Small intestine (tissue), 7 donors: ENCODE results near the gene RFLNA. TPM values are rescaled to one million over a fixed set of nuclear protein-coding genes. Genes with fewer than 3 reads are reported as not detected.

Source experiments
- DNase-seq, 2 donors: peaks; one replicate each; pipeline versions ENCODE4 v3.0.0 to v3.0.0-alpha.2; 2013
- FAIRE-seq: peaks from 2 replicates; lab custom pipeline; 2012; peaks lifted over from hg19 to GRCh38; lab: Jason Lieb, UNC
- H3K27ac ChIP-seq, 3 donors: one replicate each; pipeline ENCODE4 v1.5.1; 2013; ENCODE audit warnings: low read length in 2 of 3, mild to moderate bottlenecking in 2 of 3, control low read depth in 1 of 3, inconsistent platforms in 1 of 3, low read depth in 1 of 3, moderate library complexity in 1 of 3
- H3K27me3 ChIP-seq, 3 donors: one replicate each; pipeline ENCODE4 v1.6.1; 2013; ENCODE audit warnings: low read length in 3 of 3, inconsistent platforms in 1 of 3; ENCODE audit not compliant: control insufficient read depth in 3 of 3, insufficient read depth in 3 of 3
- H3K36me3 ChIP-seq, 3 donors: one replicate each; pipeline ENCODE4 v1.6.1; 2013; ENCODE audit warnings: low read length in 3 of 3, inconsistent platforms in 1 of 3, low read depth in 1 of 3, mild to moderate bottlenecking in 1 of 3, moderate library complexity in 1 of 3; ENCODE audit not compliant: control insufficient read depth in 3 of 3, insufficient read depth in 2 of 3
- H3K4me1 ChIP-seq, 3 donors: one replicate each; pipeline ENCODE4 v1.6.1; 2013; ENCODE audit warnings: low read length in 2 of 3, inconsistent platforms in 1 of 3, low read depth in 1 of 3, mild to moderate bottlenecking in 1 of 3, moderate library complexity in 1 of 3; ENCODE audit not compliant: control insufficient read depth in 3 of 3, insufficient read depth in 2 of 3
- H3K4me3 ChIP-seq, 3 donors: one replicate each; pipeline ENCODE4 v1.5.1; 2013; ENCODE audit warnings: low read length in 3 of 3, control low read depth in 1 of 3, inconsistent platforms in 1 of 3, low read depth in 1 of 3, mild to moderate bottlenecking in 1 of 3, moderate library complexity in 1 of 3
- H3K9me3 ChIP-seq, 2 donors: one replicate each; pipeline ENCODE4 v1.6.1; 2013; ENCODE audit warnings: low read depth in 1 of 2, low read length in 1 of 2; ENCODE audit not compliant: control insufficient read depth in 2 of 2, insufficient read depth in 1 of 2
- WGBS, 3 donors: extraction: QIAGEN DNeasy Blood & Tissue Kit; methylation state at CpG; one replicate each; pipeline ENCODE4 v1.1.7; 2013; 5-methylcytosine and 5-hydroxymethylcytosine counted together
- polyA plus RNA-seq, 4 donors: library from polyadenylated mRNA; stranded (reverse) in 3 of 4; unstranded in 1 of 4; fragments of 200-250 nt in 3 of 4; fragments of 120-200 nt in 1 of 4; gene quantifications; one replicate each; pipeline versions ENCODE4 v1.2.1 to v1.2.3, GENCODE V29; 2013
- donor health status: healthy with polysubstance abuse.
- donor health status: control.
- donor health status: control.
- donor health status: Bipolar disorder and iron deficiency.
- donor health status: healthy.

Gene RFLNA
- polyA plus RNA-seq, 4 donors: 15.9 to 92.7 (median 28.3) TPM

- no peak for FAIRE-seq
- Histone ChIP-seq H3K4me3 (no peak overlapping the region), H3K9me3 (no peaks in the 10 kb centered on the region), H3K27ac (no peak overlapping the region), H3K27me3 (no peaks in the 10 kb centered on the region), H3K36me3 (peaks cover 26 to 93% (median 28%) of the 10 kb centered on the region in 3 donors), H3K4me1 (no peaks in the 10 kb centered on the region)
- WGBS, 3 donors: 86 to 88% (median 88%) methylated on average over 9 of the region's 9 CpGs
- DNase-seq: no peak
Observed at GRCh38 chr12:124344022-124344421, 49.1 kb downstream of the RFLNA start.

DNA sequence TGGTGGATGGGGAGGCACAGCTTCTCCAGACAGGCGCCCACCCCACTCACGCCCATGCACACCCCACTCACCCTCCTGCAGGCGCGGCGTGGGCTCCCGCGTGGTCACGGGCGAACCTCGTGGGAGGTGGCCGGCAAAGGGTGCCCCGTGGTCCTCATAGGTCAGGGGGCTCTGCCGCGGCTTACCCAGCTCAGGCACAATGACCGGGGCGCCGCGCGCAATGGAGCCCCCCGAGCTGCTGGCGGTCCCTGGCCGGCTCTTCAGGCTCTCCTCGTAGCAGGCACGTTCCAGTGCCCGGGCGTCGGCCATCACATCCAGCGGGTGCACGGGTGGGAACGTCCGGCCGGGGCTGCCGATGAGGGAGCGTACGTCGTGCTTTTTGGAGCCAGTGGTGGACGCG is 49.6 kb downstream of the RFLNA start:
- no peak overlapping the region for H3K4me3 ChIP-seq
- 94 to 96% (median 96%) methylated on average over 37 to 38 of the region's 38 CpGs for WGBS, 3 donors
- H3K27me3 ChIP-seq: no peaks in the 10 kb centered on the region
- H3K9me3 ChIP-seq: no peaks in the 10 kb centered on the region
- H3K27ac ChIP-seq: no peak overlapping the region
- no peak for FAIRE-seq
- peaks cover 26 to 96% (median 28%) of the 10 kb centered on the region in 3 donors for H3K36me3 ChIP-seq
- no peaks in the 10 kb centered on the region for H3K4me1 ChIP-seq
- no peak for DNase-seq

DNA sequence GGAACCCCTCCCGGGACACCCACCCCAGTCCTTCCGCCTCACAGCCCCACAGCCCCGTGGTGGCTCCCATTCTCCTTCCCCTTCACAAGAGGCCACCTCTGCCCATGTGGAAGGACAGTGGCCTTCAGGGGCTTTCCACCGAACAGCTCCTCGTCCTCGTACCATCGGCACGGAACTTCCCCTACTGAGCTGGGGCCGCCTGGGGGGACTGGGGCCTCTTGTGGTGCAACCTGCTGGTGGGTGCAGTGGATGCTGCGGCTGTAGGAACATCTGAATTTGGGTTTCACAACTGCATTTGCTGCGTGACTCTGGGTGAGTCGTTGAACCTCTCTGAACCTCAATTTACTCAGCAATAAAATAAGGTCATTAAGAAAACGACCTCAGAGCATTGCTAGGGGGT is 50.9 kb downstream of the RFLNA start:
- Histone ChIP-seq H3K27me3 (no peaks in the 10 kb centered on the region), H3K27ac (no peak overlapping the region), H3K36me3 (peaks cover 26 to 97% (median 29%) of the 10 kb centered on the region in 3 donors), H3K4me1 (no peaks in the 10 kb centered on the region), H3K4me3 (no peak overlapping the region), H3K9me3 (no peaks in the 10 kb centered on the region)
- FAIRE-seq: no peak
- no peak for DNase-seq
- 84 to 88% (median 88%) methylated on average over 13 of the region's 13 CpGs for WGBS, 3 donors

- DNase-seq (no peak), FAIRE-seq (no peak)
- no peaks in the 10 kb centered on the region for H3K9me3 ChIP-seq
- H3K27ac ChIP-seq: no peak overlapping the region
- 93 to 95% (median 93%) methylated on average over 31 to 38 of the region's 38 CpGs for WGBS, 3 donors
- no peaks in the 10 kb centered on the region for H3K4me1 ChIP-seq
- H3K4me3 ChIP-seq: no peak overlapping the region
- H3K36me3 ChIP-seq: peaks cover 24 to 98% (median 29%) of the 10 kb centered on the region in 3 donors
- no peaks in the 10 kb centered on the region for H3K27me3 ChIP-seq
Observed at GRCh38 chr12:124346425-124347168, 51.7 kb downstream of the RFLNA start.

DNA sequence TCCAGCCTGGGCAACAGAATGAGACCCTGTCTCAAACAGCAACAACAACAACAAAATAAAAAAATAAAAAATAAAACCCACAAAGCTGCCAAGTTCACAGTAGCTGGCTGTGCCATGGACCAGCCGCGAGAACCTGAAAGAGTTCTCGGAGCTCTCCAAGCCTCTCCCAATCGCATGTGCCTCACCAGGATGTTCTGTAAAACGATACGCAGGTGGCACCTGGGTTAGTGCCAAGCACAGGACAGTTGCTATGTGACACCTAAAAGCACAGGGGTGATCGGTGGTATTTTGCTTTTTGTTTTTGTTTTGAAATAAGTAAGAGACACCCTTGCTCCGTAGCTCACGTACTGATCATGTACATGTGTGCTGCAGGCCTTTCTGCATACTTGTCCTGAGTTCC is 52.4 kb downstream of the RFLNA start:
- H3K9me3 ChIP-seq: no peaks in the 10 kb centered on the region
- H3K4me3 ChIP-seq: no peak overlapping the region
- no peaks in the 10 kb centered on the region for H3K27me3 ChIP-seq
- DNase-seq (no peak), FAIRE-seq (no peak)
- peaks cover 0 to 6% (median 0%) of the 10 kb centered on the region in 3 donors for H3K4me1 ChIP-seq
- no peak overlapping the region for H3K27ac ChIP-seq
- 91 to 92% (median 91%) methylated on average over 9 of the region's 9 CpGs for WGBS, 3 donors
- H3K36me3 ChIP-seq: peaks cover 21 to 99% (median 27%) of the 10 kb centered on the region in 3 donors

DNA sequence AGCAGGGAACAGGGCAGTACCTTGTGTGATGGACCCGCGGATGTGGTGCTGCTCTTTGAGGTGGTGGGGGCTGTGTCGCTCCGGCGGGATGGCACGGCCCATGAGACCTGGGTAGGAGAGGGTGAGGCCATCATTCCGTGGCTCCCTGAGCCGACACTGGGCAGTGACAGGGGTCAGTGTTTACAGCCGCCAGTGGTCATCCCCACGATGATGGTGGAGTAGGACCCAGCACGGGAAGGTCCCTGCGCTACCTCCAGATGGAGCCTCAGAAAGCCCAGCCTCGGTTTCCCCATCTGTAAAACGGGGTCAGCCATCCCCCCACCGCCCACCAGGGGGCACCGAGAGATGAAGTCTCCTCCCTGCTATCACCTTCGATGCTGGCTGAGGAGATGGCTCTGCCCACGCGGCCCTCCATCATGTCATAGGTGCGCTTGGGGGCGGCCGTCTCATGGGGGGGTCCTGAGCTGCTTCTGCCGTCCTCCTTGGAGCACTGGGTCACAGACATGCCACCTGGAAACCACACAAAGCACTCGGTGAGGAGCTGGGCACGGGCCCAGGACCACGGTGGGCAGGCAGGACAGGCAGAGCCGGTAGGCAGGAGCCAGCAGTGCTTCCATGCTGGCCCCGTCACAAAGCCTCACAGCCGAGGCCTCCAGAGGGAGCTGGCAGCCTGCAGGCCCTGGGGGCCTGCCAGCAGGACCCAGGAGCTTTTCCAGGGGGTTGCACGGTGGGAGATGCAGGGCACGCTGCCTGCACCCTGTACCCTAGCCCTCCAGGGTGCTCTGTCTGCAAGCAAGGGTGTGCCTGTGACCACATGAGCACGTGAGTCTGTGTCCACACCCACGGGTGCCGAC is 53.1 kb downstream of the RFLNA start:
- peaks cover 0 to 12% (median 3%) of the 10 kb centered on the region in 3 donors for H3K4me1 ChIP-seq
- H3K27me3 ChIP-seq: no peaks in the 10 kb centered on the region
- no peak for DNase-seq
- no peaks in the 10 kb centered on the region for H3K9me3 ChIP-seq
- 87 to 89% (median 87%) methylated on average over 33 to 34 of the region's 34 CpGs for WGBS, 3 donors
- FAIRE-seq: no peak
- H3K36me3 ChIP-seq: peaks cover 18 to 99% (median 27%) of the 10 kb centered on the region in 3 donors
- no peak overlapping the region for H3K4me3 ChIP-seq
- H3K27ac ChIP-seq: no peak overlapping the region

DNA sequence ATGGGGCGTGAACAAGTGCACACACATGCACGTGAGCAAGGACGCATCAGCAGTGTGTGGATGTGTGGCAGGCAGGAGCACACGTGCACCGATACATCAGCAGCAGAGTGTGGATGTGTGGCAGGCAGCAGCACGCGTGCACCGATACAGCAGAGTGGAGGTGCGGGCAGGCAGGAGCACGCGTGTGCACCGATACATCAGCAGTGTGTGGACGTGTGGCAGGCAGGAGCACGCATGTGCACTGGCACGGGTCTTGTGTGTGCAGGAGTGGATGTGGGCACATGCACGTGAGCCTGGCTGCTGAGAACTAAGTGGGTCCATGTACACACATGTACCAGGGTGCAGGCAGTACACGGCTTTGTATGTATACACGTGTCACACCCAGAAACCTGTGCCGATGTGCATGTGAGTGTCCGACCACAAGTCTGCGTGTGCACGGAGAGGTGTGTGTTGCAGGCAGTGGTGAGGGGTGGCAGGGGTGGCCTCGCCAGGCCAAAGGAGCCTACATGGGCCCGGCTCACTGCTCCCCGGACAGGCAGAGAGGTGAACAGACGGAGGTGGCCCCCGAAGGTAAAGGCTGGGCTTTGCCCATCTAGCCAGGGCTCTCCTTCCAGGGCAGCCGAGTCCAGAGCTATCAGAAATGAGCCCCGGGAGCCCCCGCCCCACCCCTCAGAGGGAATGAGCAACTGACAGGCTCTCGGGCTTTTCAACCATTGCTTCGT is 53.9 kb downstream of the RFLNA start:
- Histone ChIP-seq H3K27ac (no peak overlapping the region), H3K9me3 (no peaks in the 10 kb centered on the region), H3K4me3 (no peak overlapping the region), H3K36me3 (peaks cover 15 to 99% (median 26%) of the 10 kb centered on the region in 3 donors), H3K4me1 (peaks cover 0 to 20% (median 3%) of the 10 kb centered on the region in 3 donors), H3K27me3 (no peaks in the 10 kb centered on the region)
- FAIRE-seq: no peak
- no peak for DNase-seq
- 93 to 95% (median 94%) methylated on average over 32 of the region's 32 CpGs for WGBS, 3 donors

DNA sequence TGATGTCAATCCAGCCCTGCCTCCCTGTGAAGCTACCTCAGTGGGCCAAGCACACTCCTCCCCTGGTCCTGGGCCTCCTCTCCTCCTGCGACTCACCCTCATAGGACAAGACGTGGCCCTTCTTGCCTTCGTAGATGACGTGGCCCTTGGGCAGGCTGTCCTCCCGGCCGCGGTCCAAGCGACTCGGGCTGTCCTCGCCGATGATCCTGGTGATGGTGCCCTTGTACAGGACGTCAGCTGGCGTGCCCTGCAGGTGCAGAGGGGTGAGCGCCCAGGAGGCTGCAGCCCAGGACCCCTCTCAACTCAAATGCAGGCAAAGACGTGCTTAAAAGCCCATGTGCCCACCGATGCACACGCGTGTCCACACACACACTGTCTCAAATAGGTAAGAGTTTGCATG is 55.6 kb downstream of the RFLNA start:
- no peak for DNase-seq
- Histone ChIP-seq H3K4me3 (no peak overlapping the region), H3K27ac (no peak overlapping the region), H3K27me3 (no peaks in the 10 kb centered on the region), H3K9me3 (no peaks in the 10 kb centered on the region), H3K36me3 (peaks cover 9 to 99% (median 17%) of the 10 kb centered on the region in 3 donors), H3K4me1 (peaks cover 0 to 20% (median 3%) of the 10 kb centered on the region in 3 donors)
- FAIRE-seq: no peak
- 95 to 97% (median 96%) methylated on average over 18 of the region's 18 CpGs for WGBS, 3 donors
